Measurements from ENCODE around the gene SV2B.

The SV2B gene

GRCh38 chr15:91235376-91235775 is 135.3 kb downstream of the SV2B start:
- H3K27ac ChIP-seq (replicated peaks): no peak overlapping the region
- no peak overlapping the region for H3K4me3 ChIP-seq (replicated peaks; ENCODE audit: insufficient read depth, low read length)
- H3K27me3 ChIP-seq (ENCODE audit: insufficient read depth, poor library complexity, severe bottlenecking): no peaks in the 10 kb centered on the region
- DNase-seq (ENCODE audit: low read depth in 1 of 2, low spot score in 1 of 2): no peak
- TF ChIP-seq SPI1 (IDR thresholded peaks at IDR 0.05; ENCODE audit: borderline replicate concordance, low read depth) (no peak), GABPA (IDR thresholded peaks at IDR 0.05; ENCODE audit: low read depth) (no peak), CTCF (IDR thresholded peaks at IDR 0.05; ENCODE audit: insufficient read depth, low read length) (no peak), REST (IDR thresholded peaks at IDR 0.05; ENCODE audit: insufficient replicate concordance, low read depth) (no peak), POLR2AphosphoS5 (IDR thresholded peaks at IDR 0.05; ENCODE audit: low read depth) (no peak)

GRCh38 chr15:91237445-91237844 is 137.4 kb downstream of the SV2B start:
- no peak overlapping the region for H3K27ac ChIP-seq (replicated peaks)
- no peak for TF ChIP-seq REST (IDR thresholded peaks at IDR 0.05; ENCODE audit: insufficient replicate concordance, low read depth)
- TF ChIP-seq CTCF (IDR thresholded peaks at IDR 0.05; ENCODE audit: insufficient read depth, low read length): no peak
- no peak for TF ChIP-seq POLR2AphosphoS5 (IDR thresholded peaks at IDR 0.05; ENCODE audit: low read depth)
- TF ChIP-seq GABPA (IDR thresholded peaks at IDR 0.05; ENCODE audit: low read depth): no peak
- TF ChIP-seq SPI1 (IDR thresholded peaks at IDR 0.05; ENCODE audit: borderline replicate concordance, low read depth): no peak
- no peaks in the 10 kb centered on the region for H3K27me3 ChIP-seq (ENCODE audit: insufficient read depth, poor library complexity, severe bottlenecking)
- no peak for DNase-seq (ENCODE audit: low read depth in 1 of 2, low spot score in 1 of 2)
- no peak overlapping the region for H3K4me3 ChIP-seq (replicated peaks; ENCODE audit: insufficient read depth, low read length)

- H3K27me3 ChIP-seq (ENCODE audit: insufficient read depth, poor library complexity, severe bottlenecking): no peaks in the 10 kb centered on the region
- DNase-seq (ENCODE audit: low read depth in 1 of 2, low spot score in 1 of 2): no peak
- TF ChIP-seq CTCF (IDR thresholded peaks at IDR 0.05; ENCODE audit: insufficient read depth, low read length) (no peak), POLR2AphosphoS5 (IDR thresholded peaks at IDR 0.05; ENCODE audit: low read depth) (no peak), REST (IDR thresholded peaks at IDR 0.05; ENCODE audit: insufficient replicate concordance, low read depth) (no peak), SPI1 (IDR thresholded peaks at IDR 0.05; ENCODE audit: borderline replicate concordance, low read depth) (no peak), GABPA (IDR thresholded peaks at IDR 0.05; ENCODE audit: low read depth) (no peak)
These were observed 138.8 kb downstream of the SV2B start for GRCh38 chr15:91238644-91239425.

More at GRCh38 chr15:91238644-91239425, 138.8 kb downstream of the SV2B start:
- Histone ChIP-seq H3K27ac (replicated peaks) (no peak overlapping the region), H3K4me3 (replicated peaks; ENCODE audit: insufficient read depth, low read length) (no peak overlapping the region)

Data from HL-60 (cell line).